Psoas muscle (tissue), 8 donors: ENCODE results near the gene GPN2. TPM values are rescaled to one million over a fixed set of nuclear protein-coding genes. Genes with fewer than 3 reads are reported as not detected.

ENCODE experiments used
- ATAC-seq, 4 donors: fragments of 200-7000 bp; cut with Tn5 transposase; one replicate each; pipeline ENCODE4 v1.9.1; 2020; ENCODE audit warnings: moderate library complexity in 3 of 4, mild to moderate bottlenecking in 2 of 4
- DNase-seq, 2 donors: peaks; one replicate each; pipeline ENCODE4 v3.0.0-alpha.2; 2020
- H3K27ac ChIP-seq: fragments of 200-600 bp; one replicate; pipeline ENCODE4 v1.8.0; 2022
- H3K27me3 ChIP-seq, 3 donors: fragments of 200-600 bp in 1 of 3; one replicate each; pipeline versions ENCODE4 v1.6.1 to v1.8.0; 2013 to 2022; ENCODE audit warnings: low read length in 2 of 3, mild to moderate bottlenecking in 2 of 3, moderate library complexity in 1 of 3; ENCODE audit not compliant: insufficient read depth in 3 of 3
- H3K36me3 ChIP-seq, 2 donors: fragments of 200-600 bp in 1 of 2; one replicate each; pipeline versions ENCODE4 v1.6.1 to v1.8.0; 2013 to 2022; ENCODE audit warnings: low read depth in 1 of 2, mild to moderate bottlenecking in 1 of 2, moderate library complexity in 1 of 2; ENCODE audit not compliant: insufficient read depth in 1 of 2
- H3K4me1 ChIP-seq: fragments of 200-600 bp; one replicate; pipeline ENCODE4 v1.8.0; 2022
- H3K4me3 ChIP-seq: fragments of 200-600 bp; one replicate; pipeline ENCODE4 v1.8.0; 2022; ENCODE audit warnings: mild to moderate bottlenecking
- H3K9me3 ChIP-seq: fragments of 200-600 bp; one replicate; pipeline ENCODE4 v1.8.0; 2022
- WGBS, 3 donors: extraction: QIAGEN DNeasy Blood & Tissue Kit; methylation state at CpG; one replicate each; pipeline versions ENCODE4 v1.1.6 to v1.1.7; 2013; 5-methylcytosine and 5-hydroxymethylcytosine counted together
- intact Hi-C, 2 donors: fragments of 100-400 bp; cut with DNase I; formaldehyde crosslinking; loops; one replicate each; pipeline versions ENCODE4 v1.11.0 to v1.14.2; 2022
- polyA plus RNA-seq, 3 donors: library from polyadenylated mRNA; stranded (reverse); fragments of 200-250 nt; gene quantifications; one replicate each; pipeline ENCODE4 v1.2.3, GENCODE V29; 2013
- total RNA-seq, 4 donors: library from RNA; stranded (reverse); fragmentation: NEBNext Ultra II Directional in 2 of 4; extraction: Animal tissue kit (Norgen Biotek cat#: 25700) in 2 of 4; gene quantifications; one replicate each; pipeline versions ENCODE4 v1.2.1 to v1.2.4, GENCODE V29; 2021 to 2023
- TF ChIP-seq, protein P1 (sequence below): fragments of 200-600 bp; IDR thresholded peaks from one replicate; pipeline ENCODE4 v1.8.0; 2022; ENCODE audit warnings: antibody characterized with exemption
- donor health status: healthy with polysubstance abuse.
- donor health status: DM: no; HTN: no; CAD: no; lungs with moderate emphysema.
- donor health status: Bipolar disorder and iron deficiency.
- donor health status: healthy.
- donor health status: DM: yes; HTN: yes; CAD: no.
- donor health status: DM: no; HTN: no; CAD: no.
- donor health status: DM: no; HTN: no; CAD: no.
- donor health status: DM: yes; HTN: yes; CAD: no.

GPN2 gene
- total and polyA plus RNA-seq, 7 donors: 18.3 to 35.9 (median 24.2) TPM

GRCh38 chr1:26932531-26932930, 42.4 kb upstream of the GPN2 start:
- TF ChIP-seq, protein P1, sequence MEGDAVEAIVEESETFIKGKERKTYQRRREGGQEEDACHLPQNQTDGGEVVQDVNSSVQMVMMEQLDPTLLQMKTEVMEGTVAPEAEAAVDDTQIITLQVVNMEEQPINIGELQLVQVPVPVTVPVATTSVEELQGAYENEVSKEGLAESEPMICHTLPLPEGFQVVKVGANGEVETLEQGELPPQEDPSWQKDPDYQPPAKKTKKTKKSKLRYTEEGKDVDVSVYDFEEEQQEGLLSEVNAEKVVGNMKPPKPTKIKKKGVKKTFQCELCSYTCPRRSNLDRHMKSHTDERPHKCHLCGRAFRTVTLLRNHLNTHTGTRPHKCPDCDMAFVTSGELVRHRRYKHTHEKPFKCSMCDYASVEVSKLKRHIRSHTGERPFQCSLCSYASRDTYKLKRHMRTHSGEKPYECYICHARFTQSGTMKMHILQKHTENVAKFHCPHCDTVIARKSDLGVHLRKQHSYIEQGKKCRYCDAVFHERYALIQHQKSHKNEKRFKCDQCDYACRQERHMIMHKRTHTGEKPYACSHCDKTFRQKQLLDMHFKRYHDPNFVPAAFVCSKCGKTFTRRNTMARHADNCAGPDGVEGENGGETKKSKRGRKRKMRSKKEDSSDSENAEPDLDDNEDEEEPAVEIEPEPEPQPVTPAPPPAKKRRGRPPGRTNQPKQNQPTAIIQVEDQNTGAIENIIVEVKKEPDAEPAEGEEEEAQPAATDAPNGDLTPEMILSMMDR: no peak
- H3K9me3 ChIP-seq: no peaks in the 10 kb centered on the region
- ATAC-seq: no peak
- no peaks in the 10 kb centered on the region for H3K27me3 ChIP-seq
- H3K27ac ChIP-seq: no peak overlapping the region
- no peaks in the 10 kb centered on the region for H3K4me1 ChIP-seq
- H3K36me3 ChIP-seq: peaks cover 3 to 81% of the 10 kb centered on the region in 2 donors
- WGBS, 3 donors: 80 to 86% (median 84%) methylated on average over 3 of the region's 3 CpGs
- intact Hi-C loops: no loop called here
- no peak overlapping the region for H3K4me3 ChIP-seq
- DNase-seq: no peak

DNA sequence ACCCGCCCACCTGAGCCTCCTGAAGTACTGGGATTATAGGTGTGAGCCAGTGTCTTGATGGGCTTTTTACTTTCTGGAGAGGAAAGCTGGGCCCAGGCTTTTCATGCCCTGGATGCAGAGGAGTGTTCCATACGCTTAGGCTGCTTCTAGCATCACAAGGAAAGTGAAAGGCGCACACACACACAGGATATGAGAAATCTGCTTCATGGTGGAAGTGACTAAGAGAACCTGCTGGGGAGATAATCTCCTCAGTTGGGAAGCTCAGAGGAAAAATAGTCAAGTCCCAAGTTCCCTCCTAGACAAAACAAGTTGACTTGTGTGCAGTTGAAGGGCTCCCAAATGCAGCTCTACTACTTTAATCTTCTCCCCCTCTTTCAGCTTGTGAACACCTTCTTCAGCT, 33.6 kb upstream of the GPN2 start:
- TF ChIP-seq, protein P1: no peak
- WGBS, 3 donors: 94 to 96% (median 94%) methylated on average over 3 of the region's 3 CpGs
- ATAC-seq: no peak
- no peaks in the 10 kb centered on the region for H3K9me3 ChIP-seq
- intact Hi-C loops: no loop called here
- H3K36me3 ChIP-seq: peaks cover 10 to 58% of the 10 kb centered on the region in 2 donors
- no peak overlapping the region for H3K27ac ChIP-seq
- no peaks in the 10 kb centered on the region for H3K27me3 ChIP-seq
- peaks cover 17% of the 10 kb centered on the region for H3K4me1 ChIP-seq
- DNase-seq: no peak
- H3K4me3 ChIP-seq: no peak overlapping the region

DNA sequence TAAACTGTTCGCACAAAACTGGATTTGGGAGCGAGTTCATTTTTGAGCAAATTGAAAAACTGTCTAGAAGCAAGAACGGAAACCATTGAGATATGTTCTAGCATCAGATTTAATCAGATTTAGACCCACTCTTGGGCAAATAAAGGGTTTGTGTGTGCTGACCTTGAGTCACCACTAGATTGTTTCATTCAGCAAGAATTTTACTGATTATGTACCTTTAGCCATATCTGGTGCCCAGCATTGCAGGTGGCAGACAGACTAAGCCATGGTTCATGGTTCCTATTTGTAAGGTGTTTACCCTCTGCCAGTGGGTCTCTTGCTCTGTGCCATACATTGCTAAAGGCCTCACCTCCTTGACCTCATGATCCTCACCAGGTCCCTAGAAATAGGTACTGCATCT, 32.8 kb upstream of the GPN2 start:
- DNase-seq (no peak), ATAC-seq (no peak)
- H3K27me3 ChIP-seq: no peaks in the 10 kb centered on the region
- TF ChIP-seq, protein P1: no peak
- H3K4me1 ChIP-seq: peaks cover 17% of the 10 kb centered on the region
- H3K4me3 ChIP-seq: peak overlapping the region; percentile 100
- H3K9me3 ChIP-seq: no peaks in the 10 kb centered on the region
- WGBS, 3 donors: 89 to 95% (median 90%) methylated on average over 3 of the region's 3 CpGs
- intact Hi-C loops: no loop called here
- peaks cover 10 to 51% of the 10 kb centered on the region in 2 donors for H3K36me3 ChIP-seq
- H3K27ac ChIP-seq: no peak overlapping the region

DNA sequence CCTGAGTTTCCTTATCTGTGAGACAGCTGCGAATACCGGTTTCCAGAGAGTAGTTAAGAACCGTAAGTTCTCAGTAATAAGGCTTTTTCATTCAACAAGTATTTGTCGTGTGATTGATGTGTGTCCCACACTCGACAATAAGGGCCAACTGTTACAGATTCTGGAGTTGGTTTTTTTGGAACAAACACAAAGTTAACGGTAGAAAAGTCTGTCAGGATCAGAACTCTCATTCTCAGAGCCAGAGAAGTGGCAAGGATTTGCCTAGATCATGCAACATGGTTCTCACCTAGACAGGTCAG, 32.3 kb upstream of the GPN2 start:
- Histone ChIP-seq H3K27ac (peak overlapping the region; percentile 94), H3K27me3 (no peaks in the 10 kb centered on the region), H3K4me3 (peak overlapping the region; percentile 100), H3K36me3 (peaks cover 10 to 46% of the 10 kb centered on the region in 2 donors), H3K9me3 (no peaks in the 10 kb centered on the region), H3K4me1 (peaks cover 17% of the 10 kb centered on the region)
- ATAC-seq (no peak), DNase-seq (no peak)
- intact Hi-C loops: no loop called here
- 13 to 21% (median 14%) methylated on average over 6 of the region's 6 CpGs for WGBS, 3 donors
- TF ChIP-seq, protein P1: no peak
